Glutamatergic neuron (in vitro differentiated cells): Measurements from ENCODE around the gene RPL13A. TPM values are rescaled to one million over a fixed set of nuclear protein-coding genes. Genes with fewer than 3 reads are reported as not detected.
A peak's percentile ranks its signal among the peaks of the same experiment; 100 is the strongest.

Experiments used
- DNase-seq: peaks from one replicate; pipeline ENCODE4 v3.0.0; 2022
- H3K27ac Mint-ChIP-seq: one replicate; pipeline ENCODE4 v1.8.0; 2020; ENCODE audit warnings: mild to moderate bottlenecking, mixed read lengths, inconsistent platforms; ENCODE audit not compliant: unreplicated experiment
- H3K27me3 Mint-ChIP-seq: one replicate; pipeline ENCODE4 v1.8.0; 2020; ENCODE audit warnings: mild to moderate bottlenecking, moderate library complexity, mixed read lengths, inconsistent platforms; ENCODE audit not compliant: unreplicated experiment
- H3K36me3 Mint-ChIP-seq: one replicate; pipeline ENCODE4 v1.8.0; 2020; ENCODE audit warnings: mild to moderate bottlenecking, mixed read lengths, inconsistent platforms; ENCODE audit not compliant: unreplicated experiment
- H3K4me1 Mint-ChIP-seq: one replicate; pipeline ENCODE4 v1.8.0; 2020; ENCODE audit warnings: mild to moderate bottlenecking, low read depth, mixed read lengths, inconsistent platforms; ENCODE audit not compliant: unreplicated experiment
- H3K4me3 Mint-ChIP-seq: one replicate; pipeline ENCODE4 v1.8.0; 2020; ENCODE audit warnings: mild to moderate bottlenecking, mixed read lengths, inconsistent platforms; ENCODE audit not compliant: unreplicated experiment
- H3K9me3 Mint-ChIP-seq: one replicate; pipeline ENCODE4 v1.8.0; 2020; ENCODE audit warnings: mild to moderate bottlenecking, moderate library complexity, mixed read lengths, inconsistent platforms; ENCODE audit not compliant: unreplicated experiment
- CTCF ChIP-seq: fragments of 200-600 bp; sonication (generic); IDR thresholded peaks from one replicate; pipeline ENCODE4 v1.5.0; 2021; ENCODE audit not compliant: partially characterized antibody, unreplicated experiment
- total RNA-seq: library from RNA; stranded (reverse); fragmentation: NEBNext Ultra II Directional; extraction: Animal tissue kit (Norgen Biotek cat#: 25700); gene quantifications from one replicate; pipeline ENCODE4 v1.2.1, GENCODE V29; 2021; ENCODE audit not compliant: unreplicated experiment

Gene RPL13A
- total RNA-seq, 1 donor from 2014 or later, result 1,648 TPM

GRCh38 chr19:49474542-49474924 lies 12.9 kb upstream of the RPL13A start:
- H3K36me3 Mint-ChIP-seq, result no peaks in the 10 kb centered on the region
- peak; percentile 48 for DNase-seq
- peaks cover 3% of the 10 kb centered on the region for H3K9me3 Mint-ChIP-seq
- H3K4me3 Mint-ChIP-seq, result peak overlapping the region; percentile 65
- peak overlapping the region; percentile 94 for H3K27ac Mint-ChIP-seq
- TF ChIP-seq CTCF, result no peak
- peaks cover 9% of the 10 kb centered on the region for H3K27me3 Mint-ChIP-seq
- H3K4me1 Mint-ChIP-seq, result peaks cover 7% of the 10 kb centered on the region

- TF ChIP-seq CTCF, result no peak
- DNase-seq, result no peak
Measured at GRCh38 chr19:49475191-49475917, 12.1 kb upstream of the RPL13A start.

GRCh38 chr19:49475995-49476880 lies 11.2 kb upstream of the RPL13A start:
- H3K27ac Mint-ChIP-seq, result peak overlapping the region; percentile 73
- H3K4me1 Mint-ChIP-seq, result peaks cover 4% of the 10 kb centered on the region
- H3K36me3 Mint-ChIP-seq, result no peaks in the 10 kb centered on the region
- peak overlapping the region; percentile 48 for H3K4me3 Mint-ChIP-seq
- H3K27me3 Mint-ChIP-seq, result peaks cover 6% of the 10 kb centered on the region
- peak; percentile 92 for DNase-seq
- peaks cover 3% of the 10 kb centered on the region for H3K9me3 Mint-ChIP-seq
- TF ChIP-seq CTCF, result peak; percentile 53

More at GRCh38 chr19:49475191-49475917, 12.1 kb upstream of the RPL13A start:
- H3K4me1 Mint-ChIP-seq, result peaks cover 7% of the 10 kb centered on the region
- H3K36me3 Mint-ChIP-seq, result no peaks in the 10 kb centered on the region
- H3K4me3 Mint-ChIP-seq, result peak overlapping the region; percentile 65
- H3K27ac Mint-ChIP-seq, result peak overlapping the region; percentile 94
- peaks cover 6% of the 10 kb centered on the region for H3K27me3 Mint-ChIP-seq
- H3K9me3 Mint-ChIP-seq, result peaks cover 3% of the 10 kb centered on the region

GRCh38 chr19:49479975-49480628 lies 7.3 kb upstream of the RPL13A start:
- Mint-ChIP-seq H3K27ac (no peak overlapping the region), H3K27me3 (peaks cover 4% of the 10 kb centered on the region), H3K4me1 (peaks cover 2% of the 10 kb centered on the region), H3K36me3 (no peaks in the 10 kb centered on the region), H3K4me3 (no peak overlapping the region), H3K9me3 (peaks cover 2% of the 10 kb centered on the region)
- TF ChIP-seq CTCF, result no peak
- no peak for DNase-seq
